Keratinocyte (primary cell): Measurements from ENCODE around the gene IPMK. TPM values are rescaled to one million over a fixed set of nuclear protein-coding genes. Genes with fewer than 3 reads are reported as not detected.

Experiments used
- DNase-seq: peaks from one replicate; pipeline ENCODE4 v3.0.0-alpha.2; 2011; ENCODE audit warnings: low read depth, missing footprints, low spot score
- FAIRE-seq: peaks from 2 replicates; lab custom pipeline; 2011; peaks lifted over from hg19 to GRCh38; lab: Jason Lieb, UNC
- H2AFZ ChIP-seq: 2 replicates; pipeline ENCODE4 v1.6.0; 2012; ENCODE audit warnings: low read length, control low read depth, inconsistent platforms; ENCODE audit not compliant: control insufficient read depth
- H3K27ac ChIP-seq: 2 replicates; pipeline ENCODE4 v1.5.1; 2011; ENCODE audit warnings: low read length; ENCODE audit not compliant: control insufficient read depth, insufficient read depth
- H3K27me3 ChIP-seq: 3 replicates; pipeline ENCODE4 v1.6.0; 2011; ENCODE audit warnings: low read length; ENCODE audit not compliant: control insufficient read depth, insufficient read depth; ENCODE audit errors: extremely low read depth
- H3K36me3 ChIP-seq, 2 experiments: 2 replicates in 1 of 2; 3 replicates in 1 of 2; pipeline ENCODE4 v1.5.1; 2011; ENCODE audit warnings: low read length in 2 of 2, mild to moderate bottlenecking in 1 of 2; ENCODE audit not compliant: control insufficient read depth in 2 of 2, insufficient read depth in 2 of 2; ENCODE audit errors: extremely low read depth in 1 of 2
- H3K4me1 ChIP-seq: 3 replicates; pipeline ENCODE4 v1.5.1; 2011; ENCODE audit warnings: low read length; ENCODE audit not compliant: control insufficient read depth, insufficient read depth; ENCODE audit errors: extremely low read depth
- H3K4me2 ChIP-seq: 3 replicates; pipeline ENCODE4 v1.6.0; 2011; ENCODE audit warnings: low read depth, low read length; ENCODE audit not compliant: control insufficient read depth, insufficient read depth; ENCODE audit errors: extremely low read depth
- H3K4me3 ChIP-seq, 3 experiments: fragments of 200-600 bp in 1 of 3; sonication (generic) in 1 of 3; 2 replicates in 2 of 3; 3 replicates in 1 of 3; pipeline ENCODE4 v1.5.1; 2011 to 2016; ENCODE audit warnings: low read length in 3 of 3, mild to moderate bottlenecking in 3 of 3, control low read depth in 2 of 3, inconsistent platforms in 1 of 3, low read depth in 1 of 3, mixed read lengths in 1 of 3, mixed run types in 1 of 3, moderate library complexity in 1 of 3; ENCODE audit not compliant: control insufficient read depth in 2 of 3, insufficient read depth in 2 of 3; ENCODE audit errors: extremely low read depth in 1 of 3
- H3K79me2 ChIP-seq: 2 replicates; pipeline ENCODE4 v1.6.0; 2012; ENCODE audit warnings: low read length; ENCODE audit not compliant: control insufficient read depth, insufficient read depth
- H3K9ac ChIP-seq: 3 replicates; pipeline ENCODE4 v1.6.0; 2011; ENCODE audit warnings: low read length; ENCODE audit not compliant: control insufficient read depth, insufficient read depth; ENCODE audit errors: extremely low read depth
- H3K9me1 ChIP-seq: 3 replicates; pipeline ENCODE4 v1.6.0; 2011; ENCODE audit warnings: low read length; ENCODE audit not compliant: control insufficient read depth, insufficient read depth; ENCODE audit errors: extremely low read depth
- H3K9me3 ChIP-seq: 2 replicates; pipeline ENCODE4 v1.5.1; 2012; ENCODE audit warnings: low read depth, low read length; ENCODE audit not compliant: control insufficient read depth
- H4K20me1 ChIP-seq: 3 replicates; pipeline ENCODE4 v1.6.0; 2011; ENCODE audit warnings: low read length; ENCODE audit not compliant: control insufficient read depth, insufficient read depth; ENCODE audit errors: extremely low read depth
- EZH2 ChIP-seq: IDR thresholded peaks from one replicate; pipeline ENCODE4 v1.6.1; 2012; ENCODE audit warnings: inconsistent platforms, mild to moderate bottlenecking, low read length, moderate library complexity
- dilution Hi-C: fragments of 300-500 bp; cut with MboI; formaldehyde crosslinking; loops from one replicate; pipeline ENCODE4 v1.7.0; 2020; ENCODE audit warnings: low sequenced_read_pairs; ENCODE audit not compliant: extremely low pct_ligation_motif_present
- polyA plus RNA-seq, 5 experiments: library from polyadenylated mRNA; depleted of rRNA in 3 of 5; stranded (reverse) in 3 of 5; stranded (forward) in 1 of 5; unstranded in 1 of 5; fragments of >200 nt; gene quantifications; 1 replicate in 1 of 5; 2 replicates in 3 of 5; 3 replicates in 1 of 5; pipeline versions ENCODE4 v1.2.1 to v1.2.3, GENCODE V29; 2011 to 2012; ENCODE audit warnings: missing spikeins in 2 of 5, low read depth in 1 of 5, low replicate concordance in 1 of 5
- TF ChIP-seq, protein P1 (sequence below), 3 experiments: IDR thresholded peaks in 1 of 3; conservative IDR thresholded peaks in 1 of 3; optimal IDR thresholded peaks in 1 of 3; 2 replicates in 2 of 3; 3 replicates in 1 of 3; pipeline versions ENCODE3 to v1.5.1; 2011; ENCODE audit warnings: low read length in 3 of 3, mild to moderate bottlenecking in 3 of 3, moderate library complexity in 2 of 3, control low read depth in 1 of 3, inconsistent platforms in 1 of 3; ENCODE audit not compliant: insufficient read depth in 2 of 3; ENCODE audit errors: extremely low read depth in 1 of 3

Gene IPMK
- polyA plus RNA-seq, 1 donor (not counting 4 experiments of a cell fraction or from before 2014, with no cell fraction given), result 4.5 TPM

DNA sequence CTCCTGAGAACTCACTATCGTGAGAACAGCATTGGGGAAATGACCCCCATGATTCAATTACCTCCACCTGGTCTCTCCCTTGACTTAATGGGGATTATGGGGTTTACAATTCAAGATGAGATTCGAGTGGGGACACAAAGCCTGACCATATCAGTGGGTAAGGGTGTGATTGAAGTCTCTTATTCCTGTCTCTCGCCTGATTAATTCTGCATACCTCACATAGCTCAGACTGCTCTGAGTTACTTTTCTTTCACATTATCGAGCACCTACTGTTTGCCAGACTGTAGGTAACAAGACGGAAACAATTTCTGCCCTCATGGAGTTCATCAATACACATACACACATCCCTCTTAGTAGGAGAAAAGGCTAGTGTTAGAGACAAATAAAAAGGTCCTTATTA is 26.3 kb upstream of the IPMK start:
- TF ChIP-seq EZH2, result no peak
- TF ChIP-seq, protein P1, sequence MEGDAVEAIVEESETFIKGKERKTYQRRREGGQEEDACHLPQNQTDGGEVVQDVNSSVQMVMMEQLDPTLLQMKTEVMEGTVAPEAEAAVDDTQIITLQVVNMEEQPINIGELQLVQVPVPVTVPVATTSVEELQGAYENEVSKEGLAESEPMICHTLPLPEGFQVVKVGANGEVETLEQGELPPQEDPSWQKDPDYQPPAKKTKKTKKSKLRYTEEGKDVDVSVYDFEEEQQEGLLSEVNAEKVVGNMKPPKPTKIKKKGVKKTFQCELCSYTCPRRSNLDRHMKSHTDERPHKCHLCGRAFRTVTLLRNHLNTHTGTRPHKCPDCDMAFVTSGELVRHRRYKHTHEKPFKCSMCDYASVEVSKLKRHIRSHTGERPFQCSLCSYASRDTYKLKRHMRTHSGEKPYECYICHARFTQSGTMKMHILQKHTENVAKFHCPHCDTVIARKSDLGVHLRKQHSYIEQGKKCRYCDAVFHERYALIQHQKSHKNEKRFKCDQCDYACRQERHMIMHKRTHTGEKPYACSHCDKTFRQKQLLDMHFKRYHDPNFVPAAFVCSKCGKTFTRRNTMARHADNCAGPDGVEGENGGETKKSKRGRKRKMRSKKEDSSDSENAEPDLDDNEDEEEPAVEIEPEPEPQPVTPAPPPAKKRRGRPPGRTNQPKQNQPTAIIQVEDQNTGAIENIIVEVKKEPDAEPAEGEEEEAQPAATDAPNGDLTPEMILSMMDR (optimal IDR thresholded peaks at IDR 0.05 in 1 of 3, IDR thresholded peaks at IDR 0.05 in 1 of 3, conservative IDR thresholded peaks at IDR 0.05 in 1 of 3; ENCODE audit: extremely low read depth in 1 of 3, insufficient read depth in 2 of 3, low read length in 3 of 3), result no peak
- no peak overlapping the region for H3K9ac ChIP-seq
- no peaks in the 10 kb centered on the region for H3K9me1 ChIP-seq
- no peaks in the 10 kb centered on the region for H3K36me3 ChIP-seq
- no peak for FAIRE-seq
- no peaks in the 10 kb centered on the region for H4K20me1 ChIP-seq
- no peak overlapping the region for H3K27ac ChIP-seq
- H3K9me3 ChIP-seq, result no peaks in the 10 kb centered on the region
- no peak overlapping the region for H3K4me2 ChIP-seq
- H3K4me3 ChIP-seq, result no peak overlapping the region
- dilution Hi-C loops, result no loop called here
- no peak for DNase-seq
- H2AFZ ChIP-seq, result no peak overlapping the region
- H3K79me2 ChIP-seq, result no peaks in the 10 kb centered on the region
- H3K27me3 ChIP-seq, result no peaks in the 10 kb centered on the region
- H3K4me1 ChIP-seq, result no peaks in the 10 kb centered on the region

DNA sequence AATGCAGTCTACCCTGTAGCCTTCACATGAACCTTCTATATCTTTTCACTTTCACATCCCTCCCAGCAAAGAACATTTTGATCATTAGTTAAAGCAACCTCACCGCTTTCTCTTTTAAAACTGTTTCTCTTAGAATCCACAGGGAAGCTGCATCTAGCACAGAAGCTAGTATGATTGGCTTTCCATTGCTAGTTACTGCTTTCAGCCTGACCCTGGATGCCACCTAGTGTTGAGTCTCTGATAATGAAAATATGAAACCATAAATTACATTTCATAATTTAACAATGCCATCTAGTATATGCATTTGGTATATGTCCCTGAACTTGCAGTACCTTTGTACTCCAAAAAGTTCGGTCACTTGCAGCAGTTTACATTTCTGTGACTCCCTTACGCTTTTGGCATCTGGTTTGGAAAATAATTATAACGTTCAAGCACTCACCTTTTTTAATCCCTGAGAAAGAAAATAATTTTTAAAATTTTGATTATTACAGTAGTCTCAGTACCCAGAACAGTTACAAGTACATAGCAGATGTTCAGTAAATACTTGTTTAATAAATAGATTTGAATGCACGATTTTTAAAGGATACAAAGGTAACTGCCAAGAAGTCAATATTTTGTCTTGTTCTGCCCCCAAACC is 24.0 kb upstream of the IPMK start:
- Histone ChIP-seq H3K79me2 (no peaks in the 10 kb centered on the region), H2AFZ (no peak overlapping the region), H3K9ac (no peak overlapping the region), H3K4me1 (no peaks in the 10 kb centered on the region), H3K9me1 (no peaks in the 10 kb centered on the region), H3K27ac (no peak overlapping the region), H3K9me3 (no peaks in the 10 kb centered on the region), H4K20me1 (no peaks in the 10 kb centered on the region), H3K4me2 (no peak overlapping the region), H3K4me3 (no peak overlapping the region), H3K27me3 (no peaks in the 10 kb centered on the region), H3K36me3 (no peaks in the 10 kb centered on the region)
- FAIRE-seq, result peak; percentile 71
- DNase-seq, result no peak
- TF ChIP-seq, protein P1 (optimal IDR thresholded peaks at IDR 0.05 in 1 of 3, IDR thresholded peaks at IDR 0.05 in 1 of 3, conservative IDR thresholded peaks at IDR 0.05 in 1 of 3; ENCODE audit: extremely low read depth in 1 of 3, insufficient read depth in 2 of 3, low read length in 3 of 3), result peak; percentile 49 to 73 (median 65)
- no peak for TF ChIP-seq EZH2
- dilution Hi-C loops, result no loop called here
